Kidney capillary endothelial cell (primary cell): Measurements from ENCODE around the gene PCNT.
"Not testable (repeated sequence)": the region's sequence is repeated elsewhere in the genome, so short reads cannot be mapped to it uniquely, and the experiment has no call there.

Source experiments
- DNase-seq: peaks from one replicate; pipeline ENCODE4 v3.0.0-alpha.2; 2018; ENCODE audit warnings: low spot score

The PCNT gene

GRCh38 chr21:46385846-46386733, 62.1 kb downstream of the PCNT start:
- DNase-seq: no peak

GRCh38 chr21:46386734-46387088, 62.8 kb downstream of the PCNT start:
- no peak for DNase-seq

DNA sequence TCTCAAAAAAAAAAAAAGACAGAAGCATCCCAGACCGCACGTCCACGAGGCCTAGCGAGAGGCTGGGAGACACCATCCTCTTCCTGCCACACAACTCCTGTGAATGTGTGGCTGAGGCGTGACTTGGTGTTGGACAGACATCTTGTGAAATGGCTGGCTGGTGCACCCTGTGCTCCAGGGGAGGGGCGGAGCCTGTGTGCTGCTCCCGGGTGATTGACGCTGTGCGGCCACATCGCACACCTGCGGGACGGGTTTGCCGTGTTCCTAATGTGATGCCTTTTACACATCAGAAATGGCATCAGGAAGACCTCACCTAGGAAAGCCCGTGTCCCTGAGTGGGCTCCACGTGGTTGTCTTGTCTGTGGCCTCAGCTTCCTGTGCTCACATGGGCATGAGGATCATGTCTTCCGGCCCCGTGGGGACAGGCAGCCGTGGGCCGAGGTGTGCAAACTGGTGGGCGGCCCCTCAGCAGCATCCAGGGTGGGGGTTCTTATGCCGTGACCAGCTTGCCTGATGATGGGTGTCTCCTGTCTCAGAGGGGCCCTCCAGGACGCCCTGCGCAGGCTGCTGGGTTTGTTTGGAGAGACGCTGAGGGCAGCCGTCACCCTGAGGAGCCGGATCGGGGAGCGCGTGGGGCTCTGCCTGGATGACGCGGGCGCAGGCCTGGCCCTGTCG, 64.4 kb downstream of the PCNT start:
- no peak for DNase-seq

DNA sequence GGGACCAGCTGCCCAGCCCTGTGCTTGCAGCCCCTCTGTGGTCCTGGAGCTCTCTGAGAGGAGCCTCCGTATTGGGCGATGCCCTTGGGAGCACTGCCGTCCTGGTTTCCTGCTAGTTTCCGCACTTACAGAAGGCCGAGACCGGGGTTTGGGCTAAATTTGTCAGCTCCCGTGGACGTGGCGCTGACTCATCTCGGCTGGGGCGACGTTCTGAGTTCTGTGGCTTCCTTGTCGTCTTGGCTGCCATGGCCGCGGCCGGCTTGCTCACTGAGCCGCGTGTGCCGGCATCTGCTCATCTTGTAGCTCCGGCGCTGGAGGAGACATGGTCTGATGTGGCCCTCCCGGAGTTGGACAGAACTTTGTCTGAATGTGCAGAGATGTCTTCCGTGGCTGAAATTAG, 64.9 kb downstream of the PCNT start:
- no peak for DNase-seq

DNA sequence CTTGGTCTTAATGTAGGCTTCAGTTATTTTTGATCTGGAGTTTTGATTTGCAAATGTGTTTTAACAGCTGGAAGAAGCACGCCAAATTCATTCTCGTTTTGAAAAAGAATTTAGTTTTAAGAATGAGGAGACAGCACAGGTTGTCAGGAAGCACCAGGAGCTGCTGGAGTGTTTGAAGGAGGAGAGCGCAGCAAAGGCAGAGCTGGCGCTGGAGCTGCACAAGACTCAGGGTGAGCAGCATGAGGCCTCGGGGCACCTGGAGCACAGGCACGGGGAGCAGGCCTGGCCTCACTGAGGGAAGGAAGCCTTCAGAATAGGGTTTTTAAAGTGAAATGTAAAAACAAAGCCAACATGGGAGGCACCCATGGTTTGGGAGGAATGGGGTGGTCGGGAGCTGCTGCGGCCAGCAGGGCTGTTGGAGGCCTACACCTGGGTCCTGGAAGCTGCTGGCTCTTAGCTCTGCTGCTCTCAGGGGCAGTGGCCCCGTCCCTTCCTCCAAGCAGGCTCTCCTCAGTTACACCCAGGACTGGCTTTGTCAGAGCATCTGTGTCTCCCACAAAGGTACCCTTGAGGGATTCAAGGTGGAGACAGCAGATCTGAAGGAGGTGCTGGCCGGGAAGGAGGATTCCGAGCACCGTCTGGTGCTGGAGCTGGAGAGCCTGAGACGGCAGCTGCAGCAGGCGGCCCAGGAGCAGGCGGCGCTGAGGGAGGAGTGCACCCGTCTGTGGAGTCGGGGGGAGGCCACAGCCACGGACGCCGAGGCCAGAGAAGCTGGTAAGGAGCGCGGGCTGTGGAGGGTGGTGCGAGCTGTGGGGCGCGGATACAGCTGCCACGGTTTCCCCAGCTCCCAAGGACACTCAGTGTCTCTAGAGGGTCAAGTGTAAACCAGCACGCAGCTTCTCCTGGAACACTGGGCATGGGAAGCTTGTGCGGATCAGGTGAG, 66.9 kb downstream of the PCNT start:
- DNase-seq: no peak

DNA sequence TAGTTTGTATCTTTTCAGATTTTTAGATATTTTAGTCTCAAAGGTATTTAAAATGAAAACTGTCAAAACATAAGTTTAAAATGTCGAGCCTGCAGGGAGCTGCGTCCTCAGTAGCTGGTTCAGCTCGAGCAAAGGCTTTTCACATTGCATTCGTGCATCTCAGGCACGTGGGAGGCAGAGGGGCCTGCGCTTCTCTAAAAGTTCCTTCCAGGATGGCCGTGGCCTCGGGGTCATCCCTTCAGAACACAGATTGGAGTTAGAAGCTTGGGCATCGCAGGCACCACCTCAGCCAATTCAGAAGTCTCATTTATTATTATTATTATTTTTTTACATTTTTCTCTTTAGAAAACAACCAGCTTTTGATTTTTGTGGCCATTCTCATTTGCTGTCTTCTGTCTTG, 67.8 kb downstream of the PCNT start:
- DNase-seq: no peak

GRCh38 chr21:46392921-46393320, 69.0 kb downstream of the PCNT start:
- no peak for DNase-seq

- no peak for DNase-seq
These were observed 69.5 kb downstream of the PCNT start for GRCh38 chr21:46393451-46393940.

- no peak for DNase-seq
These were observed 70.1 kb downstream of the PCNT start for GRCh38 chr21:46393941-46394594.

DNA sequence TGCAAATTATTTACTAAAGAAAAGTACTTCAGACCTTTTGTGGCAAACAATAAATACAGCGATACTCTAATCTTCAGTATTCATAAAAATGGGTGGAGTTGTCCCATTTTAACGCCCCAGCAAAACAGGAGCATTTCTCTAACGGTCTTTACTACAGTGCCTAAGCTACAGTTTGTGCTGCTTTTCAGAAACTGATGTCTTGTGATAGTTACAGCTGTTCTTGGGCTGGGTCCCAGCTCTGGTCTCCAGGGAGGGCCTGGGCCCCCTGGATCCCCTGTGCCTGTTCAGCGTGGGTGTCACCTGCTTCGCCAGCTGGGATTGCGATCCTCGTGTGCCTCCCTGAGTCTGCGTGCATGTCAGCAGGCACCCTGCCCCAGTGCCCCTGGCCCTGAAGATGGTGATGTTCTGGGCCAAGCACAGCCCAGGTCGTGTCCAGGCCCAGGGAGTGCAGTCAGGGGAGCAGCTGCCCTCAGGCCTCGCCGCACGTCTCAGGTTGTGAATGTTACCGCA, 70.7 kb downstream of the PCNT start:
- DNase-seq: no peak

- DNase-seq: no peak
These were observed 73.4 kb downstream of the PCNT start for GRCh38 chr21:46397211-46397905.

DNA sequence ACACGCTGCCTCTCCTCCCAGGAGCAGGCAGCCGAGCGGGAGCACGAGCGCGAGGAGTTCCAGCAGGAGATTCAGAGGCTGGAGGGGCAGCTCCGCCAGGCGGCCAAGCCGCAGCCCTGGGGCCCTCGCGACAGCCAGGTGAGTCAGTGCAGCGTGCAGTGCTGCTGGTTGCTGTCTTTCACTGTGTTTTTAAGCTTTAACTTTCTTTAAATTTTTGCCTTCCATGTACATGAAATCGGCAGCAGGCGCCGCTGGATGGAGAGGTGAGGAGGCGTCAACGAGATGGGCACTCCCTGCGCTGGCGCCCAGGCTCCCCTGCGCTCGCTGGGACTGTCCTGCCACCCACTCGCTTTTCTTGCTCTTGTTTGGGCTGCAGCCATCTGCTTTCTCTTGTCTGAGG, 74.0 kb downstream of the PCNT start:
- no peak for DNase-seq

DNA sequence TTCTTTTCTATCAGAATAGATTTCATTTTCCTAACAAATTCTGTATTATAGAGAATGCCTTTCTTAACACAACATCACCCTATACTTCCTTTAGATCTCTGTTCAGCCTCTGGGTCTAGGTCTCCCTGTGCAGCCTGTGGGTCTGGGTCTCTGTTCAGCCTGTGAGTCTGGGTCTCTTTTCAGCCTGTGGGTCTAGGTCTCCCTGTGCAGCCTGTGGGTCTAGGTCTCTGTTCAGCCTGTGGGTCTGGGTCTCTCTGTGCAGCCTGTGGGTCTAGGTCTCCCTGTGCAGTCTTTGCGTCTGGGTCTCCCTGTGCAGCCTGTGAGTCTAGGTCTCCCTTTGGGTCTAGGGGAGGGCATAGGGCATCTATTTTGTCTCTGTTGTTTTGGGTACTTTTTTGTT, 75.2 kb downstream of the PCNT start:
- no peak for DNase-seq

DNA sequence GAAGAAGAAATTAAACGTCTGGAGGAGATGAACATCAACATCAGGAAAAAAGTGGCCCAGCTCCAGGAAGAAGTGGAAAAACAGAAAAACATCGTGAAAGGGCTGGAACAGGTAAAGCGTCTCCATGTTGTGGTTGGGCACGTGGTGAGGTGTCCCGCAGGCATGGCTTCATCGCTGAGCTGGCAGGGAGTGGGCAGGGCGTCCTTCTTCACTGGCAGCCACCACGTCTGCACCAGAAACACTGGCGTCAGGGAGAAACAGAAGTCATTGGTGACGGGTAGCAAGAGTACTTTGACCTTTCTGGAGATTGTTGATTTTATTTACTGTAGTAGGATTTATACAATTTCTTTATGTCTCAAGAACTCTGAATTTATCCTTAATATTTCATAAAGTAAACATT, 75.7 kb downstream of the PCNT start:
- no peak for DNase-seq

DNA sequence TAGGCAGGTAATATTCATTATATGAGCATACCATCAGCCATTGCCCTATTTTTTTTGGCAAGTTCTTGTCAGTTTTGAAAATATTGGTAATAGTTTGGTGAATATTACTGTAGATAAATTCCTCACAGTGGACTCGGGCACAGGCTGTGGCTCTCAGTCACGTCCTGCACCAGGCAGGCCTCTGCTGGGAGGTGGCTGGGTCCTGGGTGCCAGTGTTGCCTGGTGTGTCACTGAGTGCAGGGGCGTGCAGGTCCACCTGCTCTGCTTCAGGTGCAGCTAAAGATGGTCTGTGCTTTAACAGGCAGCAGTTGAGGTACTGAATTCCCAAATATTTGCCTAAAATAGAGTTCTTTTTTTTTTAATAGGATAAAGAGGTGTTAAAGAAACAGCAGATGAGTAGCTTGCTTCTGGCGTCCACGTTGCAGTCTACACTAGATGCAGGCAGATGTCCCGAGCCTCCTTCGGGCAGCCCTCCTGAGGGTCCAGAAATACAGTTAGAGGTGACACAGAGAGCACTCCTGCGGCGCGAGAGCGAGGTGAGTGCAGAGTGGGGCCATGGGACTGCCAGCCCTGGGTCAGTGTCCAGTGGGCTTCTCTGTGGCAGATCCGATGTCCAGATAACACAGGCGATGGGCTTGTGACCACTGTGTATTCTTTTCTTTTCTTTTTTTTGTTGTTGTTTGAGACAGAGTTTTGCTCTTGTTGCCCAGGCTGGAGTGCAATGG, 77.4 kb downstream of the PCNT start:
- no peak for DNase-seq

GRCh38 chr21:46402421-46402820, 78.5 kb downstream of the PCNT start:
- no peak for DNase-seq

GRCh38 chr21:46403234-46403811, 79.4 kb downstream of the PCNT start:
- DNase-seq: not testable (repeated sequence)

GRCh38 chr21:46404306-46404705, 80.3 kb downstream of the PCNT start:
- DNase-seq: no peak

DNA sequence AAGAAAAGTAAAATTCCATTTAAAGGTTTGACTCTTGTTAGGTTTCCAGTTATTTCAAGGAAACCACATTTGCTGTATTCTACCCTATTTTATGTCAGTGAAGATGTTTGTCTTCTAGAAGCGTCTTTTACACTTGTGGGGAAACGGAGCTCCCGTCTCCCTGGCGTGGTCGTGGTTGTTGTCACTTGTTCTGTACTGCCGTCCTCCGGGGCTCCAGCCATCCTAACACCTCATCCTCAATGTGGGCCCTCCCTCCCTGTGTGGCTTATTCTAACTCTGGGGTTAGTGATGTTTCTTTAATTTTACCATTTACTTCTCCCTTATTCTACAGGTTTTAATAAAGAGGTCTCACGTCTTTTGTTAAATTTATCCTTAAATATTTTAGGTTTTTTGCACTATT, 82.0 kb downstream of the PCNT start:
- DNase-seq: no peak
